ENCODE measurements around the gene MRPL37. TPM values are rescaled to one million over a fixed set of nuclear protein-coding genes. Genes with fewer than 3 reads are reported as not detected.
A peak's percentile ranks its signal among the peaks of the same experiment; 100 is the strongest.
"Not testable (repeated sequence)": the region's sequence is repeated elsewhere in the genome, so short reads cannot be mapped to it uniquely, and the experiment has no call there.

The MRPL37 gene
- total and polyA plus RNA-seq, 2 donors (not counting 3 experiments of a cell fraction or from before 2014, with no cell fraction given), result 45.0 to 109 TPM

DNA sequence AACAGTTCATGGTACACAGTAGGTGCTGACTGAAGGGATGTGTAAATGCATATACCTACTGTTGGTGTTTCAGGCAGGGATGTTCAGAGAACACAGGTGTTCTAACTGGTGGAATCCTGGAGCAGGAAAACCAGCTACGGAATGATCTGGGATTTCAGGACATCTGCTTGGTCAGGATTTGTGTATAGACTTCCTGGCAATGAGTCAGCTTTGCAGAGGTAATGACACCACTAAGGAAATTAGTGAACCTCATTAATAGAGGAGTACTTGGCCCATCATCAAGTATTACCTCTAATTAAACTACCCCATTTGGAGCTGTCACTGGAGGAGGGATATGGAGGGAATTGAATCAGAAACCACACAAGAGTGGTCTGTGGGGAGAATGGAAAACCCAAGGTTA lies 7.3 kb downstream of the MRPL37 start:
- peaks cover 12% of the 10 kb centered on the region for H3K4me1 ChIP-seq (ENCODE audit: control insufficient read depth, extremely low read depth, insufficient read depth, low read length)
- ChIA-PET CTCF (interaction anchor here (1.6 kb wide), 1 partner anchor 86 kb away, joined by 7 read pairs; no protein-coding TSS in a partner anchor), POLR2A (no interaction called here)
- FAIRE-seq, result peak; percentile 67
- TF ChIP-seq EZH2 (IDR thresholded peaks at IDR 0.05; ENCODE audit: borderline replicate concordance, low read depth, low read length, severe bottlenecking) (no peak), MYC (IDR thresholded peaks at IDR 0.05; ENCODE audit: low read depth, low read length) (no peak), FOS (IDR thresholded peaks at IDR 0.05; ENCODE audit: borderline replicate concordance, insufficient read depth, low read length) (peak; percentile 65), JUN (IDR thresholded peaks at IDR 0.05; ENCODE audit: borderline replicate concordance, insufficient read depth, insufficient read length, low read depth) (peak; percentile 3)
- peak overlapping the region; percentile 3 for H3K4me2 ChIP-seq (ENCODE audit: insufficient read depth, low read length)
- dilution Hi-C loops (cut with MboI; ENCODE audit: extremely low pct_ligation_motif_present, low sequenced_read_pairs) (no loop called here), intact Hi-C loops (cut with micrococcal nuclease) (loop anchor here (1.0 kb wide), 1 partner anchor 86 kb away; no protein-coding TSS in a partner anchor)
- no peaks in the 10 kb centered on the region for H3K27me3 ChIP-seq (ENCODE audit: control insufficient read depth in 2 of 2, insufficient read depth in 2 of 2, low read length in 2 of 2)
- H3K9me1 ChIP-seq (replicated peaks; ENCODE audit: control insufficient read depth, extremely low read depth, insufficient read depth, low read length), result no peaks in the 10 kb centered on the region
- no peaks in the 10 kb centered on the region for H4K20me1 ChIP-seq (replicated peaks; ENCODE audit: control insufficient read depth, extremely low read depth, insufficient read depth, low read length)
- peak; percentile 43 for DNase-seq (ENCODE audit: low read depth, low spot score)
- no peaks in the 10 kb centered on the region for H3K9me3 ChIP-seq (replicated peaks; ENCODE audit: control insufficient read depth, insufficient read depth, low read length)
- no peak overlapping the region for H3K9ac ChIP-seq (replicated peaks; ENCODE audit: extremely low read depth, insufficient read depth, low read length)
- no peak overlapping the region for H2AFZ ChIP-seq (ENCODE audit: low read depth, low read length)
- peak overlapping the region; percentile 33 for H3K27ac ChIP-seq (ENCODE audit: insufficient read depth, low read depth, low read length)
- peaks cover 6% of the 10 kb centered on the region for H3K79me2 ChIP-seq (ENCODE audit: control insufficient read depth, insufficient read depth, low read length)
- BruUV-seq (replicated peaks), result no TSS peak
- peaks cover 24 to 35% of the 10 kb centered on the region in 2 experiments for H3K36me3 ChIP-seq (ENCODE audit: control insufficient read depth in 2 of 2, extremely low read depth in 1 of 2, insufficient read depth in 2 of 2, low read length in 2 of 2)
- no peak overlapping the region for H3K4me3 ChIP-seq (replicated peaks in 1 of 3; ENCODE audit: insufficient read depth in 1 of 3, low read depth in 1 of 3, low read length in 3 of 3)

DNA sequence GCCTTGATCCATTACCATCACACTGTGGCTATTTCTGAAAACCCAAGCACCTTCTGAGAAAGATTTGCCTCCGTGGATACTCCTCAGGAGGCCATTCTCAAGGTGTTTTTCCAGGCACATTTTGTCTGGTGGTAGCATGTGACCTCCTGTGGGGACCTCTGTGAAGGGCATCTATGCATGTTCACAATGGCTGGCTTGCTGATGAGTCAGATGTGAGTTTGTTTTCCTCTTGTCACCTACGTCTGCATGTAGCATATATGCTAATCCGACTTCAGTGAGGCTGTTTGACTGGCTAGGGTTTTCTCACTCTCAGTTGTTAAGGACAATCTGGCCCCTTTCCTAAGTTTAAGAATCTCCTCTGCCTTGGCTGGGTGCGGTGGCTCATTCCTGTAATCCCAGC lies 7.9 kb downstream of the MRPL37 start:
- Histone ChIP-seq H3K4me2 (ENCODE audit: insufficient read depth, low read length) (peak overlapping the region; percentile 3), H3K4me1 (ENCODE audit: control insufficient read depth, extremely low read depth, insufficient read depth, low read length) (peaks cover 12% of the 10 kb centered on the region), H3K36me3 (ENCODE audit: control insufficient read depth in 2 of 2, extremely low read depth in 1 of 2, insufficient read depth in 2 of 2, low read length in 2 of 2) (peaks cover 30 to 39% of the 10 kb centered on the region in 2 experiments), H3K27ac (ENCODE audit: insufficient read depth, low read depth, low read length) (peak overlapping the region; percentile 33)
- H3K9me3 ChIP-seq (replicated peaks; ENCODE audit: control insufficient read depth, insufficient read depth, low read length); H3K9me1 ChIP-seq (replicated peaks; ENCODE audit: control insufficient read depth, extremely low read depth, insufficient read depth, low read length); H2AFZ ChIP-seq (ENCODE audit: low read depth, low read length); H3K4me3 ChIP-seq (replicated peaks in 1 of 3; ENCODE audit: insufficient read depth in 1 of 3, low read depth in 1 of 3, low read length in 3 of 3); H3K79me2 ChIP-seq (ENCODE audit: control insufficient read depth, insufficient read depth, low read length); H4K20me1 ChIP-seq (replicated peaks; ENCODE audit: control insufficient read depth, extremely low read depth, insufficient read depth, low read length); H3K27me3 ChIP-seq (ENCODE audit: control insufficient read depth in 2 of 2, insufficient read depth in 2 of 2, low read length in 2 of 2); dilution Hi-C loops (cut with MboI; ENCODE audit: extremely low pct_ligation_motif_present, low sequenced_read_pairs); CTCF ChIA-PET; H3K9ac ChIP-seq (replicated peaks; ENCODE audit: extremely low read depth, insufficient read depth, low read length); BruUV-seq (replicated peaks): not testable (repeated sequence)
- POLR2A ChIA-PET, result interaction anchor here (0.7 kb wide), 1 partner anchor 12 kb away, joined by 10 read pairs; no protein-coding TSS in a partner anchor
- peak; percentile 3 for TF ChIP-seq JUN (IDR thresholded peaks at IDR 0.05; ENCODE audit: borderline replicate concordance, insufficient read depth, insufficient read length, low read depth)
- DNase-seq (ENCODE audit: low read depth, low spot score) (peak; percentile 32), FAIRE-seq (peak; percentile 97)
- intact Hi-C loops (cut with micrococcal nuclease), result loop anchor here (1.0 kb wide), 1 partner anchor 87 kb away; no protein-coding TSS in a partner anchor

All from endothelial cell of umbilical vein (primary cell).